ENCODE measurements around the gene POR. TPM values are rescaled to one million over a fixed set of nuclear protein-coding genes. Genes with fewer than 3 reads are reported as not detected.
A peak's percentile ranks its signal among the peaks of the same experiment; 100 is the strongest.

Gene POR
- total and polyA plus RNA-seq, 2 of the 13 experiments (the other 11 are each of a cell fraction or from before 2014, with no cell fraction given) = 145 to 266 TPM

- TF ChIP-seq SALL1 (CRISPR knock-in tag; IDR thresholded peaks at IDR 0.05) (peak; percentile 9; the same call in 1 of the 2 replicates), ZNF749 (CRISPR knock-in tag; IDR thresholded peaks at IDR 0.05; ENCODE audit: borderline replicate concordance) (no peak), UBTF (CRISPR knock-in tag; IDR thresholded peaks at IDR 0.05) (0 out of 2 replicates have a peak, but pooled peaks have one; percentile 10), POGZ (CRISPR knock-in tag; IDR thresholded peaks at IDR 0.05) (no peak), PAWR (CRISPR knock-in tag; IDR thresholded peaks at IDR 0.05; ENCODE audit: borderline replicate concordance) (no peak), ZNF12 (CRISPR knock-in tag; IDR thresholded peaks at IDR 0.05) (no peak), MYC (CRISPR knock-in tag; IDR thresholded peaks at IDR 0.05; ENCODE audit: borderline replicate concordance) (no peak), ZNF691 (CRISPR knock-in tag; IDR thresholded peaks at IDR 0.05; ENCODE audit: borderline replicate concordance, low read depth) (no peak), ZNF510 (CRISPR knock-in tag; IDR thresholded peaks at IDR 0.05; ENCODE audit: low read depth) (no peak), TARDBP (CRISPR knock-in tag; IDR thresholded peaks at IDR 0.05) (no peak), TIGD3 (CRISPR knock-in tag; IDR thresholded peaks at IDR 0.05; ENCODE audit: borderline replicate concordance) (no peak), SSRP1 (CRISPR knock-in tag; IDR thresholded peaks at IDR 0.05) (peak; percentile 82), ZNF850 (CRISPR knock-in tag; conservative IDR thresholded peaks at IDR 0.05) (no peak), HDAC1 (CRISPR knock-in tag; IDR thresholded peaks at IDR 0.05) (no peak), ZBTB38 (CRISPR knock-in tag; IDR thresholded peaks at IDR 0.05) (peak; percentile 30; the same call in 1 of the 2 replicates), POLR2G (IDR thresholded peaks at IDR 0.05; ENCODE audit: low read depth, low read length) (peak; percentile 49), HNRNPLL (IDR thresholded peaks at IDR 0.05; ENCODE audit: low read depth, low read length, poor library complexity, severe bottlenecking) (no peak)
Observed at GRCh38 chr7:75987026-75987804, 72.3 kb downstream of the POR start (continued).
